ENCODE results near the gene NSA2.

DNA sequence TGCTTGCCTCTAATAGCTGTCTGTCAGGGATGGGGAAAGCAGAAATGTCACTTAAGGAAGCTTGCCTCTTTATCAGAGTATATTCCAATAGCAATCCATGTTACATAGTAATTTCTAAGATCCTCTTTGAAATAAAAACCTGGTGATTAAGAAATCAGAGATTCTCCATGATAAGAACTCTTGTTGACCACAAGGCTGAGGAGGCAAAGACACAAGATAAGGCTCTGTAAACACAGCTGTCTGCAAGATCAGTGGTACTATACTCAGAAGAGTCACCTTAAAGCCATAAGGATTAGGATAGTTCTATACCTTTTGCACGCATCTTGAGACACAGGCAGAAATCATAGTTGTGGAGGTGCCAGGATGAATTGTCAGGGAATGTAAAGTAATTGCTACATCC lies 41.7 kb upstream of the NSA2 start:
- no peak for TF ChIP-seq POLR2A (IDR thresholded peaks at IDR 0.05)
- TF ChIP-seq, protein P1, sequence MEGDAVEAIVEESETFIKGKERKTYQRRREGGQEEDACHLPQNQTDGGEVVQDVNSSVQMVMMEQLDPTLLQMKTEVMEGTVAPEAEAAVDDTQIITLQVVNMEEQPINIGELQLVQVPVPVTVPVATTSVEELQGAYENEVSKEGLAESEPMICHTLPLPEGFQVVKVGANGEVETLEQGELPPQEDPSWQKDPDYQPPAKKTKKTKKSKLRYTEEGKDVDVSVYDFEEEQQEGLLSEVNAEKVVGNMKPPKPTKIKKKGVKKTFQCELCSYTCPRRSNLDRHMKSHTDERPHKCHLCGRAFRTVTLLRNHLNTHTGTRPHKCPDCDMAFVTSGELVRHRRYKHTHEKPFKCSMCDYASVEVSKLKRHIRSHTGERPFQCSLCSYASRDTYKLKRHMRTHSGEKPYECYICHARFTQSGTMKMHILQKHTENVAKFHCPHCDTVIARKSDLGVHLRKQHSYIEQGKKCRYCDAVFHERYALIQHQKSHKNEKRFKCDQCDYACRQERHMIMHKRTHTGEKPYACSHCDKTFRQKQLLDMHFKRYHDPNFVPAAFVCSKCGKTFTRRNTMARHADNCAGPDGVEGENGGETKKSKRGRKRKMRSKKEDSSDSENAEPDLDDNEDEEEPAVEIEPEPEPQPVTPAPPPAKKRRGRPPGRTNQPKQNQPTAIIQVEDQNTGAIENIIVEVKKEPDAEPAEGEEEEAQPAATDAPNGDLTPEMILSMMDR (IDR thresholded peaks at IDR 0.05): no peak
